Keratinocyte (primary cell): ENCODE data around the gene F10. TPM values are rescaled to one million over a fixed set of nuclear protein-coding genes. Genes with fewer than 3 reads are reported as not detected.

Source experiments
- DNase-seq: peaks from one replicate; pipeline ENCODE4 v3.0.0-alpha.2; 2011; ENCODE audit warnings: low read depth, missing footprints, low spot score
- FAIRE-seq: peaks from 2 replicates; lab custom pipeline; 2011; peaks lifted over from hg19 to GRCh38; lab: Jason Lieb, UNC
- H2AFZ ChIP-seq: 2 replicates; pipeline ENCODE4 v1.6.0; 2012; ENCODE audit warnings: low read length, control low read depth, inconsistent platforms; ENCODE audit not compliant: control insufficient read depth
- H3K27ac ChIP-seq: 2 replicates; pipeline ENCODE4 v1.5.1; 2011; ENCODE audit warnings: low read length; ENCODE audit not compliant: control insufficient read depth, insufficient read depth
- H3K27me3 ChIP-seq: 3 replicates; pipeline ENCODE4 v1.6.0; 2011; ENCODE audit warnings: low read length; ENCODE audit not compliant: control insufficient read depth, insufficient read depth; ENCODE audit errors: extremely low read depth
- H3K36me3 ChIP-seq, 2 experiments: 2 replicates in 1 of 2; 3 replicates in 1 of 2; pipeline ENCODE4 v1.5.1; 2011; ENCODE audit warnings: low read length in 2 of 2, mild to moderate bottlenecking in 1 of 2; ENCODE audit not compliant: control insufficient read depth in 2 of 2, insufficient read depth in 2 of 2; ENCODE audit errors: extremely low read depth in 1 of 2
- H3K4me1 ChIP-seq: 3 replicates; pipeline ENCODE4 v1.5.1; 2011; ENCODE audit warnings: low read length; ENCODE audit not compliant: control insufficient read depth, insufficient read depth; ENCODE audit errors: extremely low read depth
- H3K4me2 ChIP-seq: 3 replicates; pipeline ENCODE4 v1.6.0; 2011; ENCODE audit warnings: low read depth, low read length; ENCODE audit not compliant: control insufficient read depth, insufficient read depth; ENCODE audit errors: extremely low read depth
- H3K4me3 ChIP-seq, 3 experiments: fragments of 200-600 bp in 1 of 3; sonication (generic) in 1 of 3; 2 replicates in 2 of 3; 3 replicates in 1 of 3; pipeline ENCODE4 v1.5.1; 2011 to 2016; ENCODE audit warnings: low read length in 3 of 3, mild to moderate bottlenecking in 3 of 3, control low read depth in 2 of 3, inconsistent platforms in 1 of 3, low read depth in 1 of 3, mixed read lengths in 1 of 3, mixed run types in 1 of 3, moderate library complexity in 1 of 3; ENCODE audit not compliant: control insufficient read depth in 2 of 3, insufficient read depth in 2 of 3; ENCODE audit errors: extremely low read depth in 1 of 3
- H3K79me2 ChIP-seq: 2 replicates; pipeline ENCODE4 v1.6.0; 2012; ENCODE audit warnings: low read length; ENCODE audit not compliant: control insufficient read depth, insufficient read depth
- H3K9ac ChIP-seq: 3 replicates; pipeline ENCODE4 v1.6.0; 2011; ENCODE audit warnings: low read length; ENCODE audit not compliant: control insufficient read depth, insufficient read depth; ENCODE audit errors: extremely low read depth
- H3K9me1 ChIP-seq: 3 replicates; pipeline ENCODE4 v1.6.0; 2011; ENCODE audit warnings: low read length; ENCODE audit not compliant: control insufficient read depth, insufficient read depth; ENCODE audit errors: extremely low read depth
- H3K9me3 ChIP-seq: 2 replicates; pipeline ENCODE4 v1.5.1; 2012; ENCODE audit warnings: low read depth, low read length; ENCODE audit not compliant: control insufficient read depth
- H4K20me1 ChIP-seq: 3 replicates; pipeline ENCODE4 v1.6.0; 2011; ENCODE audit warnings: low read length; ENCODE audit not compliant: control insufficient read depth, insufficient read depth; ENCODE audit errors: extremely low read depth
- CTCF ChIP-seq, 3 experiments: IDR thresholded peaks in 1 of 3; conservative IDR thresholded peaks in 1 of 3; optimal IDR thresholded peaks in 1 of 3; 2 replicates in 2 of 3; 3 replicates in 1 of 3; pipeline versions ENCODE3 to v1.5.1; 2011; ENCODE audit warnings: low read length in 3 of 3, mild to moderate bottlenecking in 3 of 3, moderate library complexity in 2 of 3, control low read depth in 1 of 3, inconsistent platforms in 1 of 3; ENCODE audit not compliant: insufficient read depth in 2 of 3; ENCODE audit errors: extremely low read depth in 1 of 3
- EZH2 ChIP-seq: IDR thresholded peaks from one replicate; pipeline ENCODE4 v1.6.1; 2012; ENCODE audit warnings: inconsistent platforms, mild to moderate bottlenecking, low read length, moderate library complexity
- dilution Hi-C: fragments of 300-500 bp; cut with MboI; formaldehyde crosslinking; loops from one replicate; pipeline ENCODE4 v1.7.0; 2020; ENCODE audit warnings: low sequenced_read_pairs; ENCODE audit not compliant: extremely low pct_ligation_motif_present
- polyA plus RNA-seq, 5 experiments: library from polyadenylated mRNA; depleted of rRNA in 3 of 5; stranded (reverse) in 3 of 5; stranded (forward) in 1 of 5; unstranded in 1 of 5; fragments of >200 nt; gene quantifications; 1 replicate in 1 of 5; 2 replicates in 3 of 5; 3 replicates in 1 of 5; pipeline versions ENCODE4 v1.2.1 to v1.2.3, GENCODE V29; 2011 to 2012; ENCODE audit warnings: missing spikeins in 2 of 5, low read depth in 1 of 5, low replicate concordance in 1 of 5

Gene F10
- polyA plus RNA-seq, 1 donor (not counting 4 experiments of a cell fraction or from before 2014, with no cell fraction given), result not detected

DNA sequence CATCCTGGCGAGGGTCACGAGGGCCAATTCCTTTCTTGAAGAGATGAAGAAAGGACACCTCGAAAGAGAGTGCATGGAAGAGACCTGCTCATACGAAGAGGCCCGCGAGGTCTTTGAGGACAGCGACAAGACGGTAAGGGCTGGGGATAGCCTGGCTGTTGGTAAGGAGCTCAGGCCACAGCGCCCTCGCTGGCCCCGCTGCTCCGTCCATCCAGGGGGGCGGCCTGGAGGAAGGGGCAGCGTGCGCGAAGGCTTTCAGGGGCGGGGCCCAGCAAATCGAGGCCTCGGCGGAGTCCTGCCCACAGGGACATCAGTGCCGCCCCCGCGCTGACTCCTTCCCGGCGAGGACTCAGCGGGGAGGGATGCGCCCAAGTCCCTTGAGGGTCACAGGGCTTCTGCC, 6.9 kb downstream of the F10 start:
- H3K27me3 ChIP-seq, result peaks cover 2% of the 10 kb centered on the region
- no peaks in the 10 kb centered on the region for H3K9me1 ChIP-seq
- H4K20me1 ChIP-seq, result no peaks in the 10 kb centered on the region
- no peak overlapping the region for H3K27ac ChIP-seq
- H3K4me2 ChIP-seq, result no peak overlapping the region
- no peaks in the 10 kb centered on the region for H3K36me3 ChIP-seq
- H3K9me3 ChIP-seq, result no peaks in the 10 kb centered on the region
- H2AFZ ChIP-seq, result no peak overlapping the region
- no peaks in the 10 kb centered on the region for H3K4me1 ChIP-seq
- dilution Hi-C loops, result no loop called here
- TF ChIP-seq EZH2 (no peak), CTCF (optimal IDR thresholded peaks at IDR 0.05 in 1 of 3, IDR thresholded peaks at IDR 0.05 in 1 of 3, conservative IDR thresholded peaks at IDR 0.05 in 1 of 3; ENCODE audit: extremely low read depth in 1 of 3, insufficient read depth in 2 of 3, low read length in 3 of 3) (no peak)
- no peak overlapping the region for H3K9ac ChIP-seq
- H3K4me3 ChIP-seq, result no peak overlapping the region
- DNase-seq, result no peak
- FAIRE-seq, result no peak
- H3K79me2 ChIP-seq, result no peaks in the 10 kb centered on the region

DNA sequence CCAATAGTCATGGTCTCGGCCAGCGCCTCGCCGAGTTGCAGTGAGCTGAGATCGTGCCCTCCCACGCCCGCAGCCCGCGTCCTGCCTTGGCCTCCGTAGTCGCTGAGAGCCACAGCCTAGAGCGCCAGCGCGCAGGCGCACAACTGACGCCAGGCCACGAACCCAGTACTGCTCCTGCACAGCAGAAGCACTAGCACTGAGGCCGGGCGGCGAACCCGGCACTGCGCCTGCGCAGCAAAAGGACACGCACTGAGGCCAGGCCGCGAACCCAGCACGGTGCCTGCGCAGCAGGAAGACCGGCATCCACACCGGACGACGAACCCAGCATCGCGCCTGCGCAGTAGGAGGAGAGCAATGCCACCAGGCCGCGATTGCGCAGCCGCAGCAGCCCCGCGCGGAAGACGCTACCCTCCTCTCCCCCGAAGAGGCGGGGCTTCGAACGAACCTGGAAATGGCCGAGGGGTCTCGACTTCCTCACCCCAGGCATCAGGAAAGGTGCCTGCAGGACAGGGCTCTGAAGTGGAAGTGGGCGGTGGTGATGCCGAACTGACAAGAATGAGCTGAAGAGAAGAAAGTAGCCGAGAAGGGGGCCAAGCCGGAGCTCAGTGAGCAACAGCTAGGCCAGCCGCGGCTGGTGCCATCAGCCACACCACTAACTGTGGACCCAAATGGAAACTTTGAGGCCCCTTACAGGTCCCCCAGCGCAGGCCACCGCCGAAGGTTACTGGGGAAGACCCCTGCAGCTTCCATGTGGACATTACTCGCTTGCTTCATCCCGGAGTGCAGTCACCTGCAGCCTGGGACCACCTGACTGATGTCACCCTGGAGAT, 7.5 kb downstream of the F10 start:
- Histone ChIP-seq H3K4me1 (no peaks in the 10 kb centered on the region), H3K9me3 (no peaks in the 10 kb centered on the region), H3K9ac (no peak overlapping the region), H4K20me1 (no peaks in the 10 kb centered on the region), H3K4me3 (peak overlapping the region in 1 of 3 experiments; percentile 7), H3K27ac (no peak overlapping the region), H3K27me3 (peaks cover 2% of the 10 kb centered on the region), H2AFZ (peak overlapping the region; percentile 52), H3K79me2 (no peaks in the 10 kb centered on the region), H3K36me3 (no peaks in the 10 kb centered on the region), H3K4me2 (no peak overlapping the region), H3K9me1 (no peaks in the 10 kb centered on the region)
- no peak for TF ChIP-seq CTCF (optimal IDR thresholded peaks at IDR 0.05 in 1 of 3, IDR thresholded peaks at IDR 0.05 in 1 of 3, conservative IDR thresholded peaks at IDR 0.05 in 1 of 3; ENCODE audit: extremely low read depth in 1 of 3, insufficient read depth in 2 of 3, low read length in 3 of 3)
- no peak for TF ChIP-seq EZH2
- no peak for FAIRE-seq
- no peak for DNase-seq
- dilution Hi-C loops, result no loop called here
